ENCODE measurements around the gene TMEM94.
"Not testable (repeated sequence)": the region's sequence is repeated elsewhere in the genome, so short reads cannot be mapped to it uniquely, and the experiment has no call there.

The TMEM94 gene

DNA sequence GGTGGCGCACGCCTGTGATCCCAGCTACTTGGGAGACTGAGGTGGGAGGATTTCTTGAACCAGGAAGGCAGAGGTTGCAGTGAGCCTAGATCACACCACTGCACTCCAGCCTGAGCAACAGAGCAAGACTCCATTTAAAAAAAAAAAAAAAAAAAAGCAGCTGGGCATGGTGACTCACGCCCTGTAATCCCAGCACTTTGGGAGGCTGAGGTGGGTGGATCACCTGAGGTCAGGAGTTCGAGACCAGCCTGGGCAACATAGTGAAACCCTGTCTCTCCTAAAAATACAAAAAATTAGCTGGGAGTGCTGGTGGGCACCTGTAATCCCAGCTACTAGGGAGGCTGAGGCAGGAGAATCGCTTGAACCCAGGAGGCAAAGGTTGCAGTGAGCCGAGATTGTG is 10.5 kb upstream of the TMEM94 start:
- not testable (repeated sequence) for DNase-seq

DNA sequence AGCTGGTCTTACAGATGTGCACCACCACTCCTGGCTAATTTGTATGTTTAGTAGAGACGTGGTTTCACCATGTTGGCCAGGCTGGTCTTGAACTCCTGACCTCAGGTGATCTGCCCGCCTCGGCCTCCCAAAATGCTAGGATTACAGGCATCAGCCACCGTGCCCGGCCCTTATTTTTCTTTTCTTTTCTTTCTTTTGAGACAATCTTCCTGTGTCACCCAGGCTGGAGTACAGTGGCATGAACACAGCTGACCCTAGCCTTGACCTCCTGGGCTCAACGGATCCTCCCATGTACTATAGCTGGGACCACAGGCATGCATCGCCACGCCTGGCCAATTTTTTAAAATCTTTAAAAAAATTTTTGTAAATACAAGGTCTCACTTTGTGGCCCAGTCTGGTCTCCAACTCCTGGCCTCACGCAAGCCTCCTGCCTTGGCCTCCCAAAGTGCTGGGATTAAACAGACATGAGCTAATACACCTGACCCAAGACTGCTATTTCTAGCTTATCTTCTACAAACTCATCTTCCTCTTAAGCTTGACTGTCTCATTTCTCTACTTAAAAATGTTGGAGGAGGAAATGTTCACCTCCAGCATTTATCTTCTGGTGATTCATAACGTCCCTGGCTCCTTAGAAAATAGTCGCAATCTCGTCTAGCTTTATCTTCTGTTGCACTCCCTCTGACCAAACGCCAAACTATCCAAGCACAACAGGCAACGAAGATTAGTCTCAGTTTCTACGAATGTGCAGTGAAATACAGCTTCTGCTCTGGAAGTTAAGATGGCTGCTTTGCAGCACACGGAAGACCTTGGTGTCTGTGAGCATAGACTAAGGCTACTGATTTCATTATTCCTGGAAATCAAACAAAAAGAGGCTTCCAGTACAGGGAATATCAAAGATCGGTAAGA is 8.2 kb upstream of the TMEM94 start:
- no peak for DNase-seq

GRCh38 chr17:75450270-75450669 is 6.2 kb upstream of the TMEM94 start:
- DNase-seq = no peak

DNA sequence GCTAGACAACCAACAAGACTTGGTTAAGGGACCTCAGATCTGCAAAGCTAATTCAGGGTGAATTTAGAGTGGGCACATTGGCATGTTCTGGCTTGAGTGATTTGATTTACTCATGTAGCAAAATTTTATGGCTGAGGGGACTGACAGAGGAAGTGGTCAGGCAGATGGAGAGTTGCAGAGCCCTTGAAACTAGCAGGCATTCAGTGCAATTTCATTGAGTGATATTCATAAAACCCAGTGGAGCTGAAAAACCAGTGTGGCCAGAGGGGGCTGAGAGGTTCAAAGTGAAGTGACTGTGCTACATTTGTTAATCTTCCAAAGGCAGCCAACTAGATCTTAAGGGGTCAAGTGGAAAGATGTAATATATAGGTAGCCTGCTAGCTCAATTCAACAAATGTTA is 2.2 kb upstream of the TMEM94 start:
- no peak for DNase-seq

DNA sequence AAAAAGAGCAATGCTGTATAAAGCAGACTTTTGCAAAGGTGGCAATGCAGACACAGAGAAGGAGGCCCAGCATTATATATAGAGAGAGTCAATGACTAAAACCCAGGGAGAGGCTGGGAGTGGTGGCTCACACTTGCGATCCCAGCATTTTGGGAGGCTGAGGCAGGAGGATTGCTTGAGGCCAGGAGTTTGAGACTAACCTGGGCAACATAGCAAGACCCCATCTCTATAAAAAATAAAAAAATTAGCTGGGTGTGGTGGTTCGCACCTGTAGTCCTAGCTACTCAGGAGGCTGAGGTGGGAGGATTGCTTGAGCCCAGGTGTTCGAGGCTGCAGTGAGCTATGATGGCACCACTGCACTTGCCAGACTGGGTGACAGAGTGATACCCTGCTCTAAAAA is 1.8 kb upstream of the TMEM94 start:
- not testable (repeated sequence) for DNase-seq

DNA sequence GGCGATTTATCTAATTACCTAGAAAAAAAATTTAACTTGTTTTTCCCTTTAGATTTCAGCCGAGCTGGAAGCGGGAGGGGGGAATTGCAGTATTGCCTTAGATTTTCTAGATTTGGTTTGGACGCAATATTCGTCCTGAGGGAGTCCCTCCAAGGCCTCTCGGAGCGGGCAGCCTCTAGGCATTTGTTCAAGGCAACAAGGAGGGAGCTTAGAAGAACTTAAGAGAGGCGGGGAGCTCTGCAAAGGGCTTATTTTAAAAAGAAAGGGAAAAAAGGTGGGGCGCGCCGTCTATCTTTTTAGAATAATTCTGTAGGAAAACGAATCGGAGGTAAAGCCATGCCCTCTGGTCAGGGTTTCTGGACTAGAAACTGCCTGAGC is 407 bp upstream of the TMEM94 start:
- no peak for DNase-seq

DNA sequence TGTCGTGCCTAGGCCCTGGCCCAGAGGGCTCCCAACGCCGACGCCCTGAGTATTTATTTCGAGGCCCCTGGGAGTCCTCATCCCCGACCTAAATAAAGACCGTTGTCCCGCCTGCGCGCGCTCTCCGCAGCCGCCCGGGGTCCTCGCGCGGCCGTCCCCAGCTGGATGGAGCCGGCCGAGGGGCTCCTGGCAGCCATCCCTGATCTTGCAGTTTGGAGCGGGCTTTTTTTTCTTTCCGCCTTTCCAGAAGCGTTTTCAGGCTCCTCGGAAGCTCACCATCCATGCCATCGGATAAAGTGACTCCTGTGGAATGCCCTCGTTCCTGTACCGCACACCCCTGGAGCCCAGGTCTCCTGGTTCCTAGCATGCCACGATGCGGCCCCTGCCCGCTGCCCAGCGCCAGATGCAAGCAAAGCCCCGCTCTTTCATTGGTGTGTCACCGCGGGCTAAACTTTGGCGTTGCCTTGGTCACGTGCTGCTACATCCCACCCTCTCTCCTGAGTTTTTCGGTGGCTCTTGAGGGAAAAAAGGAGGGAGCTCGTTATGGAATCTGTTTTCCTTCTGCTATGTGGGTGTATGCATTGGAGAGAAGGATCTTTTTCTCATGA is 716 bp downstream of the TMEM94 start:
- peak; percentile 80 for DNase-seq

GRCh38 chr17:75459246-75459589 is 2.8 kb downstream of the TMEM94 start:
- DNase-seq = no peak

GRCh38 chr17:75459590-75460267 is 3.3 kb downstream of the TMEM94 start:
- DNase-seq = peak; percentile 41

GRCh38 chr17:75460295-75460694 is 3.9 kb downstream of the TMEM94 start:
- DNase-seq = no peak

DNA sequence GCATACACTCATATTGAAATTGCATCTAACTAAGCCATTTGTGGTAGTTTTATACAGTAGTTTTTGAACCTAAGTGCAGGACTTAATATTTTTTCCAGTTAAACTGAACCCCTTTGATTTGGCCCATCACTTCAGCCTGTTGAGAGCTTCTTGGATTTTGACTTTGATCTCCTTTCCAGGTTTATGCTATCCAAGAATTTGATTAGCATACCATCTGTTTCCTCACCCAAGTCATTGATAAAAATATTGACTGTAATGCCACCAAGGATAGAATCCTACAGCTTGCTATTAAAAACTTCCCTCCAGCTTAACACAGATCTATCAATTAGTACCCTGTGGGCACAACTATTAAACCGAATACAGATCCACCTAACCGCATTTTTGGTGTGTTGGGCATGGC is 7.2 kb downstream of the TMEM94 start:
- DNase-seq = no peak

DNA sequence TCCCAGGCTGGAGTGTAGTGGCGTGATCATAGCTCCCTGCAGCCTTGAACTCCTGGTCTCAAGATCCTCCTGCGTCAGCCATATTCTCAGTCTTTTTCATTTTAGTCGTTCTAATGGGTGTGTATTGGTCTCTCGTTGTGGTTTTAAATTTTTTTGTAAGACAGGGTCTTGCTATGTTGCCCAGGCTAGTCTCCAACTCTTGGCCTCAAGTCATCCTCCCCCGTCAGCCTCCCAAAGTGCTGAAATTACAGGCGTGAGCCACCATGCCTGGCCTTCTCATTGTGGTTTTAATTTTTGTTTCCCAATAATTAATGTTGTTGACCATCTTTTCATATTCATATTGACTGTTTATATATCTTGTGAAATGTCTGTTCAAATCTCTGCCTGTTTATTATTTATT is 8.6 kb downstream of the TMEM94 start:
- no peak for DNase-seq

- DNase-seq = no peak
Observed at GRCh38 chr17:75468291-75468754, 11.9 kb downstream of the TMEM94 start.

GRCh38 chr17:75468779-75469373 is 12.4 kb downstream of the TMEM94 start:
- no peak for DNase-seq

GRCh38 chr17:75471207-75471606 is 14.8 kb downstream of the TMEM94 start:
- DNase-seq = no peak

GRCh38 chr17:75472119-75472518 is 15.7 kb downstream of the TMEM94 start:
- DNase-seq = no peak

DNA sequence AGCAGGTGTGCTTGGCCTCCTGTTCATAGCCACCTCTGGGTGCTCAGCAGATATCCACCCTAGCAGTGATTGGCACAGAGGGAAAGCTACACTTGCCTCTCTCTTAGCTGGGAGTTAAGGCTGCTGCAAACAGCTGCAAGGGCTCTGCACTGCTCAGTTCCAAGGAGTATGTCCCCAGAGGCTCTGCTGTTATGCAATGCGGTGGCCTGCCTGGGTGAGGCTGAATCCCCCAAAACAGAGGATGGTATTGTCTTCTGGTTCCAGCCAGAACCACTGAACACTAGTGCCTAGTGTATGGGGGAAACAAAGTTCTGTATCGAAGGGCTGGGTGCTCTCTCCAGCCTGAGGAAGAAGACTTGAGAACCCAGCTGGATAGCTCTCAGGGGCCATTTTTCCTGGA is 16.8 kb downstream of the TMEM94 start:
- no peak for DNase-seq

GRCh38 chr17:75474736-75475135 is 18.3 kb downstream of the TMEM94 start:
- DNase-seq = no peak

DNA sequence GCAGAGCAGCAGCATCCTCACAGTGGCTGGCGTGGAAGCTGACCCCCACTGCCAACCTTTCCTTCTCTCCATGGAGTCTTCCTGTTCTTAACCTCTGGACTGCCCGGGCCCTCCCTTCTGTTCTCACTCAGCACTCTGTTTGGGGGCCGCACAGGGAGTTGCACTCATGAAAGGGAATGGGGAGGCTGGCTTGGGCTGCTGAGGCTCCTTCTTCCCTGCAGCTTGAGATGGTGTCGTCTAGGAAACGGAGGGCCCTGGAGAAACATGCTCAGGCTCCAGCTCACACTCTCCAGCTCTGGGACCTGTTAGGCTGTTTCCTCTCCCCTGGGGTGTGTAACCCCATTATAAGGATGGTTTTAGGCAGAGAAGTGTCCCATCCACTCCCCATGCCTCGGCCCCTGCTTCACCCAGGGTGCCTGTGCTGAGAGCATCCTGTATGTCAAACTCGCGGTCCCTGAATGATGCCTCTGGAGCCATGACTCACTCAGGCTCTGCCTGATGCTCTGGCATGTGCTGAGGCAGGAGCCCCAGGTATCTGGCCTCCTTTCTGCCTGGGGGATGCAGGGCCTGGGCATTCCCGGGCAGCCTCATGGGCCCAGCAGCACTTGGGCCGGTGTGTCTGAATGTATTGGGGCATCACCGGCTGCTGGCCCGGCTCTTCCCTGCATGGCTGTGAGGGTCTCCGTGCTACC is 18.9 kb downstream of the TMEM94 start:
- DNase-seq = peak; percentile 56

DNA sequence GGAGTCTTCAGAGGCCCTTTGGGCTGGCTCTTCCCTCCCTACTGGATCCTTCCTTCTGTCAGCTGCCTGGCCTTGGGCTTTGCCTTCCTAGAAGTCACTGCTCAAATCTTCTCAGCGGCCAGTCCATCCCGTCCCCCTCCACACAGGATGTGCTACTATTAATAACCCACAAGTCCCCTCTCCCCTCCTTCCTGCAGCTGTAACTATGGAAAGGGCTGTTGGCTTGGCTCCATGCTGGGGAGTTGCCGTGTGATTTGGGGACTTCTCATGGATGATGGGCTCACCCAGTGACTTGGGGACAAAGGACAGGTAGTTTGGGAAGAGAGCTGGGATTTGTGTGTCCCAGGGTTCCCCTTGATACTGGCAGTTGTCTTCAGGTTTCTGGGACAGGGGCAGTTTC is 19.4 kb downstream of the TMEM94 start:
- DNase-seq = peak; percentile 82

GRCh38 chr17:75476271-75476671 is 19.8 kb downstream of the TMEM94 start:
- peak; percentile 72 for DNase-seq

DNA sequence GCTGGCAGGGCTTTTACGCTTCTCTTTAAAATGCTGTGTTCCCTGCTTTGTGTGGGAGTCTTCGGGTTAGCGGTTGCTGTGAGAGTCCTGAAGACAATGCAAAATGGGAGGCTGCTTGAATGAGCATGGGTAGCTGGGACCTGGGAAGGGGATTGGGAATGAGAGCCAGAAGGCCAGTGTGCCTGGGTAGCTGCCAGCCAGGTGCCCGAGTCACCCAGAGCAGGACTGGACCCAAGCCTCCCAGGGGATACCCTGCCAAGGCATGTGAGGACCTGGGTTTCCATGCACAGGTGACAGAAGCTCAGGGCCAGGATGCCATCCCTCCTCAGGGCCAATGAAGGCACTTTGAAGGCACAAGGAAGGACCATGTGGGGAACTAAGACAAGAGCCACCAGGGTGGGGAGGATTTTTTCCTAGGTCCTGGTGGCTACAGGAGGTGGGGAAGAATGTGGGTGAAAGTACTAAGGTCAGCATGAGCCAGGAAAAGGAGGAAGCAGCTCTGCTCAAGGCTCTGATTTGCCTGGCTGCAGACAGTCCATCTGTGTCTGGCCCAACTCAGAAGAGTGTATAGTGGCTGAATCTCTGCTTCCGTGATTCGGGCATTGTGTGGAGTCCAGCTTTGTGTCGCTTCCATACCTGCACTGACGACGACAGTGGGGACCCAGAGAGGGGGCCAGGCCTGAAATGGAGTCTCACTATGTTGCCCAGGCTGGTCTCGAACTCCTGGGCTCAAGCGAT is 20.5 kb downstream of the TMEM94 start:
- DNase-seq = no peak
